GM12801 (cell line): ENCODE measurements around the gene C11orf21.

Source experiments
- CTCF ChIP-seq: IDR thresholded peaks from one replicate; pipeline ENCODE4 v1.5.1; 2011; ENCODE audit warnings: control low read depth; ENCODE audit not compliant: insufficient read length; ENCODE audit errors: extremely low read depth

The C11orf21 gene

GRCh38 chr11:2308713-2309112 is 7.0 kb upstream of the C11orf21 start:
- no peak for TF ChIP-seq CTCF

- TF ChIP-seq CTCF = no peak
Measured at GRCh38 chr11:2307501-2308331, 6.0 kb upstream of the C11orf21 start.

- no peak for TF ChIP-seq CTCF
Measured at GRCh38 chr11:2306877-2307500, 5.3 kb upstream of the C11orf21 start.

- no peak for TF ChIP-seq CTCF
Measured at GRCh38 chr11:2306452-2306823, 4.7 kb upstream of the C11orf21 start.

GRCh38 chr11:2305788-2306451 is 4.2 kb upstream of the C11orf21 start:
- no peak for TF ChIP-seq CTCF

GRCh38 chr11:2305140-2305778 is 3.5 kb upstream of the C11orf21 start:
- no peak for TF ChIP-seq CTCF

- TF ChIP-seq CTCF = no peak
Measured at GRCh38 chr11:2304506-2305139, 2.9 kb upstream of the C11orf21 start.
